HG02759 (cell line): Measurements from ENCODE around the gene DOK3.

ENCODE experiments used
- ATAC-seq: cut with Tn5 transposase; IDR thresholded peaks from one replicate; pipeline ENCODE4 v1.9.1; 2021; ENCODE audit warnings: mild to moderate bottlenecking, moderate library complexity; ENCODE audit not compliant: unreplicated experiment

DOK3 gene

GRCh38 chr5:177469750-177470525, 39.7 kb downstream of the DOK3 start:
- no peak for ATAC-seq

GRCh38 chr5:177468685-177469628, 40.7 kb downstream of the DOK3 start:
- no peak for ATAC-seq

GRCh38 chr5:177468329-177468684, 41.3 kb downstream of the DOK3 start:
- ATAC-seq = no peak

GRCh38 chr5:177467436-177467835, 42.2 kb downstream of the DOK3 start:
- ATAC-seq = no peak

GRCh38 chr5:177466861-177467260, 42.8 kb downstream of the DOK3 start:
- no peak for ATAC-seq

GRCh38 chr5:177465044-177465443, 44.6 kb downstream of the DOK3 start:
- ATAC-seq = no peak

- no peak for ATAC-seq
Observed at GRCh38 chr5:177462021-177462670, 47.5 kb downstream of the DOK3 start.

GRCh38 chr5:177459819-177460628, 49.6 kb downstream of the DOK3 start:
- ATAC-seq = no peak

GRCh38 chr5:177459357-177459756, 50.3 kb downstream of the DOK3 start:
- ATAC-seq = no peak

GRCh38 chr5:177458912-177459350, 50.7 kb downstream of the DOK3 start:
- no peak for ATAC-seq

- ATAC-seq = no peak
Observed at GRCh38 chr5:177457852-177458681, 51.6 kb downstream of the DOK3 start.

GRCh38 chr5:177456976-177457851, 52.4 kb downstream of the DOK3 start:
- peak; percentile 32 for ATAC-seq

- no peak for ATAC-seq
Observed at GRCh38 chr5:177456591-177456964, 53.0 kb downstream of the DOK3 start.

- ATAC-seq = peak; percentile 17
Observed at GRCh38 chr5:177455661-177456590, 53.7 kb downstream of the DOK3 start.

- peak; percentile 56 for ATAC-seq
Observed at GRCh38 chr5:177455036-177455660, 54.5 kb downstream of the DOK3 start.

GRCh38 chr5:177454397-177455035, 55.1 kb downstream of the DOK3 start:
- peak; percentile 61 for ATAC-seq
